ENCODE data around the gene CHCHD3. TPM values are rescaled to one million over a fixed set of nuclear protein-coding genes. Genes with fewer than 3 reads are reported as not detected.
"Not testable (repeated sequence)": the region's sequence is repeated elsewhere in the genome, so short reads cannot be mapped to it uniquely, and the experiment has no call there.

Gene CHCHD3
- total RNA-seq, 1 donor from 2014 or later = 38.5 TPM

DNA sequence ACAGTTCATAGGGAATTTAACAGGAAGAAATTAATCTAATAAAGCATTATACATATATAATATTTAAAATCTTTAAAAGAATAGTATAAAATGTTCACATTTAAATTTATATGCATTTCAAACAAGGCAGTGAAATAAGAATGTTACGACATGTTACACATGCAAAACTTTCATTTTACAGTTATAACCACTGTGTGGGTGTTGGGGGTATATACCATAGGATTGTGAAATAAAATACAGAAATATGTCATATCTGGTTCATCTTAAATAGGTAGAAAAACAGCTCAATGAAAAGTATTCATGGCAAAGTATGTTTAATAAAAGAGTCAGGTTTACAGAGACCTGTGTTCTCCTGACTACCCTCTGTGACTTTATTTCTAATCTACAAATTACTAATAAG, 45.6 kb downstream of the CHCHD3 start:
- DNase-seq (no peak), ATAC-seq (no peak)
- Histone ChIP-seq H3K4me1 (no peaks in the 10 kb centered on the region), H3K27me3 (ENCODE audit: low read depth) (no peaks in the 10 kb centered on the region), H3K4me3 (no peak overlapping the region), H3K27ac (no peak overlapping the region), H3K9me3 (no peaks in the 10 kb centered on the region), H3K36me3 (no peaks in the 10 kb centered on the region)
- TF ChIP-seq, protein P1, sequence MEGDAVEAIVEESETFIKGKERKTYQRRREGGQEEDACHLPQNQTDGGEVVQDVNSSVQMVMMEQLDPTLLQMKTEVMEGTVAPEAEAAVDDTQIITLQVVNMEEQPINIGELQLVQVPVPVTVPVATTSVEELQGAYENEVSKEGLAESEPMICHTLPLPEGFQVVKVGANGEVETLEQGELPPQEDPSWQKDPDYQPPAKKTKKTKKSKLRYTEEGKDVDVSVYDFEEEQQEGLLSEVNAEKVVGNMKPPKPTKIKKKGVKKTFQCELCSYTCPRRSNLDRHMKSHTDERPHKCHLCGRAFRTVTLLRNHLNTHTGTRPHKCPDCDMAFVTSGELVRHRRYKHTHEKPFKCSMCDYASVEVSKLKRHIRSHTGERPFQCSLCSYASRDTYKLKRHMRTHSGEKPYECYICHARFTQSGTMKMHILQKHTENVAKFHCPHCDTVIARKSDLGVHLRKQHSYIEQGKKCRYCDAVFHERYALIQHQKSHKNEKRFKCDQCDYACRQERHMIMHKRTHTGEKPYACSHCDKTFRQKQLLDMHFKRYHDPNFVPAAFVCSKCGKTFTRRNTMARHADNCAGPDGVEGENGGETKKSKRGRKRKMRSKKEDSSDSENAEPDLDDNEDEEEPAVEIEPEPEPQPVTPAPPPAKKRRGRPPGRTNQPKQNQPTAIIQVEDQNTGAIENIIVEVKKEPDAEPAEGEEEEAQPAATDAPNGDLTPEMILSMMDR (IDR thresholded peaks at IDR 0.05) = no peak
- intact Hi-C loops (cut with DNase I) = no loop called here

DNA sequence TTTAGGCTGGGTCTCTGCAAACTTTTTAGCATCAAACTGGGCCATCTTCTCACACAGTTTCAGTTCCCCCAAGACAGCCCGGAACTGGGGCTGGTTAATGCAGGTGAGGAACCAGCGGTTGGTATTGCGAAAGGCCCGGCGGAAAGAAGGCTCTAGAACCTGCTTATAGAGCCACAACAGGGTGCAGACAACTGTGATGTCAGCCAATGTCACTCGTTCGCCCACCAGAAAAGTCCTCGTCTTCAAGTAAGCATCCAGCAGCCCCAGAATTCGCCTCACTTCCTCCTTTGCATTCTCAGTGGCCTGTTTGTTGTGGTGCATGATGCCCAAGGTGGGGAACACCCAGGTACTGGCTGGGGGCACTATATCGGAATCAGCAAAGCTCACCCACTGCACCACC, 46.6 kb downstream of the CHCHD3 start:
- H3K27me3 ChIP-seq (ENCODE audit: low read depth); H3K27ac ChIP-seq; ATAC-seq; H3K4me1 ChIP-seq; H3K4me3 ChIP-seq; intact Hi-C loops (cut with DNase I); H3K36me3 ChIP-seq; H3K9me3 ChIP-seq; DNase-seq: not testable (repeated sequence)

DNA sequence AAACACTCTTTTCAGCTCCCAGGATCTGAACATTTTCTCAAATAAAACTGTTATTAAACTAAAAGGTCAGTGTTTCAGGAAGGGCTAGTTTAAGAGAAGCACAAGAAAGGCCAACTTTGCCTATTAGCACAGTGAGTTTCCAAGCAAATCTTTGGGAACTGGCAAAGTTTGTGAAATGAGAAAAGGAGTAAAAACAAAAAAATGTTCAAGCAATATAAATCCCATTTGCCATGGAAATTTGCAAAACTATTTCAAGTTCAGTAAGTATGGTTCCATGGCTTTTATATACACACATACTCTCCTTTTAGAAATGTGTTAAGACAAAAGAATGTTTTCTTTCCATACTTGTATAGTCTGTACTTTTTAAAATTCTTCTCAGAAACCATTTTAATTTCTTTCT, 51.5 kb downstream of the CHCHD3 start:
- no peak for DNase-seq
- Histone ChIP-seq H3K27me3 (ENCODE audit: low read depth) (no peaks in the 10 kb centered on the region), H3K4me1 (peaks cover 3% of the 10 kb centered on the region), H3K9me3 (no peaks in the 10 kb centered on the region), H3K27ac (no peak overlapping the region), H3K36me3 (no peaks in the 10 kb centered on the region), H3K4me3 (no peak overlapping the region)
- no peak for ATAC-seq
- TF ChIP-seq, protein P1 (IDR thresholded peaks at IDR 0.05) = no peak
- intact Hi-C loops (cut with DNase I) = no loop called here

DNA sequence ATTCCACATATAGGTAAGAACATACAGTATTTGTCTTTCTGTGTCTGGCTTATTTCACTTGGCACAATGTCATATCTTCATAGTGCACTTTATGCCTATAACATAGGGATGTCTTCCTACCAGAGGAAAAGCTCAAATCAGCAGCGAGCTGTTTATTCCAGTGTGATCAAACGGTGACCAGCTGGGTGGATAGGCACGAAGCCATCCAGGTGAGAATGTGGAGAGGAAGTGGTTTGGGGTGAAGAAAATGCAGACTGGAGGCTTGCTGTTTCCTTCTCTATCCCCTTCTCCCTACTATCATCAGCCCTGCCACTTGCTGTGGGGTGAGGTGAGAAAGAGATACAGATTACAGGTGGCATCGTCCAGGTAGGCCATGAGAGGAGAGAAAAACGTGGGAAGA, 52.4 kb downstream of the CHCHD3 start:
- H3K27me3 ChIP-seq (ENCODE audit: low read depth) = no peaks in the 10 kb centered on the region
- H3K4me1 ChIP-seq = peaks cover 9% of the 10 kb centered on the region
- no peak overlapping the region for H3K27ac ChIP-seq
- ATAC-seq (no peak), DNase-seq (no peak)
- intact Hi-C loops (cut with DNase I) = no loop called here
- no peak overlapping the region for H3K4me3 ChIP-seq
- H3K9me3 ChIP-seq = no peaks in the 10 kb centered on the region
- no peaks in the 10 kb centered on the region for H3K36me3 ChIP-seq
- TF ChIP-seq, protein P1 (IDR thresholded peaks at IDR 0.05) = no peak

DNA sequence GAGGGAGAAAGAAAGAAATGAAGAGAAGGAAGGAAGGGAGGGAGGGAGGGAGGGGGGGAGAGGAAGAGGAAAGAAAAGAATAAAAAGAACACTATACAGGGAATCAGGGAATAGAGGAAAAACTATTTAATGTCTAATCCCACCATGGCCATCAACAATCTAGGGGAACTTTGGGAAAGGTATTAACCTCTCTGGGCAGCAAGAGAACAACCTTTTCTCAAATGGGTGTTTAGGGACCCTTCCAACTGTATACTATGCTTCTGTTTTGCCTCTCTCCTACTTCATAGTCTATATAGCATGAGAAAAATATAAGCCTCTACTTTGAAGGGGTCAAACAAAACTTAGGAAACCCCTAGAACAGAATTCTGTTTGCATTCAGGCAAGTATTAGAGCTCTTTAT, 54.5 kb downstream of the CHCHD3 start:
- H3K9me3 ChIP-seq = no peaks in the 10 kb centered on the region
- intact Hi-C loops (cut with DNase I) = no loop called here

DNA sequence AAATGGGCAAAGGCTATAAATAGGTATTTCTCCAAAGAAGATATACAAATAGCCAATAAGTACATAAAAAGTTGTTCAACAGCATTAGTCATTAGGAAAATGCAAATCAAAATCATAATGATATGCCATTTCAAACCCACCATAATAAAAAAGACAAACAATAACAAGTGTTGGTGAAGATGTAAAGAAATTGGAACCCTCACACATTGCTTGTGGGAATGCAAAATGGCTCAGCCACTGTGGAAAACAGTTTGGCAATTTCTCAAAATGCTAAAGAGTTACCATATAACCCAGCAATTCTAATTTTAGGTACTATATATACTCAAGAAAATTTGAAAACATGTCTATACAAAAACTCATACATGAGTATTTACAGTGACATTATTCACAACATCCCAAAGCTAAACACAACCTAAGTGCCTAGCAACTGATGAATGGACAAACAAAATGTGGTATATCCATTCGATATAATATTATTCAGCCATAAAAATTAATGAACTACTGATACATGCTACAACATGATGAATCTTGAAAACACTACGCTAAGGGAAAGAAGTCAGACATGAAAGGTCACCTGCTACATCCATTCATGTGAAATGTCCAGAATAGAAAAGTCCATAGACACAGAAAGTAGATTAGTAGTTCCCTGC, 55.6 kb downstream of the CHCHD3 start:
- Histone ChIP-seq H3K27me3 (ENCODE audit: low read depth) (no peaks in the 10 kb centered on the region), H3K9me3 (no peaks in the 10 kb centered on the region)
- intact Hi-C loops (cut with DNase I) = no loop called here

More for the DNA sequence above, 54.5 kb downstream of the CHCHD3 start:
- Histone ChIP-seq H3K4me1 (peaks cover 14% of the 10 kb centered on the region), H3K27me3 (ENCODE audit: low read depth) (no peaks in the 10 kb centered on the region), H3K4me3 (no peak overlapping the region), H3K27ac (no peak overlapping the region), H3K36me3 (no peaks in the 10 kb centered on the region)
- ATAC-seq (no peak), DNase-seq (no peak)
- TF ChIP-seq, protein P1 (IDR thresholded peaks at IDR 0.05) = no peak

More for the DNA sequence above, 55.6 kb downstream of the CHCHD3 start:
- ATAC-seq (no peak), DNase-seq (no peak)
- Histone ChIP-seq H3K27ac (no peak overlapping the region), H3K4me1 (peaks cover 14% of the 10 kb centered on the region), H3K36me3 (no peaks in the 10 kb centered on the region), H3K4me3 (no peak overlapping the region)
- TF ChIP-seq, protein P1 (IDR thresholded peaks at IDR 0.05) = no peak

Data from lower lobe of right lung (tissue), 2 donors.